ENCODE measurements around the gene ME1. TPM values are rescaled to one million over a fixed set of nuclear protein-coding genes. Genes with fewer than 3 reads are reported as not detected.

Gene ME1
- total and polyA plus RNA-seq, 2 of the 13 experiments (the other 11 are each of a cell fraction or from before 2014, with no cell fraction given), result not detected

DNA sequence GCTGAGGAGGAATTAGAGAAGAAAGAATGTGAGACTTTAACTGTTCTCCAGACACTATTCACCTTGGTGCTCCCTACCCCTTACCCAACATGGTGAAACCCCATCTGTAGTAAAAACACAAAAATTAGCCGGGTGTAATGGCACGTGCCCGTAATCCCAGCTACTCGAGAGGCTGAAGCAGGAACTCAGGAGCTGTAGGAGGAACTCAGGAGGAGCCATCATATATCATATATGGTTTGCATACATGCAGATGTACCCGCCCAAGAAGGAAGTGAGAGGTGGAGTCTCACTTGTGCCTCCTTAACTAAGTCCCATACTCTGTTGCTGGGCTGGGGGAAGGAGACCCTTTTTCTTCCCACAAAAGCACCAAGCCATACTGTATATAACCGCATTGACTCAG, 35.5 kb upstream of the ME1 start:
- no peak for FAIRE-seq
- ChIA-PET CTCF (ENCODE audit: low intra/inter-chr PET ratio, low total read pairs) (no interaction called here), POLR2A (no interaction called here)
- Histone ChIP-seq H3K27ac (ENCODE audit: extremely low read length, insufficient read depth, low read length) (no peak overlapping the region), H3K27me3 (ENCODE audit: control insufficient read depth in 1 of 2, insufficient read depth in 2 of 2, low read length in 2 of 2) (no peaks in the 10 kb centered on the region), H3K79me2 (ENCODE audit: insufficient read depth, low read length) (no peaks in the 10 kb centered on the region), H3K4me1 (ENCODE audit: insufficient read depth, low read length) (no peaks in the 10 kb centered on the region), H3K4me3 (replicated peaks in 1 of 3; ENCODE audit: insufficient read depth in 1 of 3, low read depth in 2 of 3, low read length in 3 of 3) (no peak overlapping the region), H3K9ac (ENCODE audit: insufficient read depth, low read depth, low read length) (no peak overlapping the region), H3K4me2 (ENCODE audit: low read depth, low read length) (no peak overlapping the region), H4K20me1 (ENCODE audit: insufficient read depth, low read length) (no peaks in the 10 kb centered on the region), H3K9me3 (ENCODE audit: low read length) (no peaks in the 10 kb centered on the region), H2AFZ (ENCODE audit: low read length) (no peak overlapping the region), H3K36me3 (replicated peaks in 1 of 2; ENCODE audit: control insufficient read depth in 1 of 2, insufficient read depth in 2 of 2, low read length in 2 of 2) (no peaks in the 10 kb centered on the region)
- in situ Hi-C loops (cut with HindIII; ENCODE audit: extremely low pct_ligation_motif_present, low pct_unique_long_range_greater_than_20kb) (no loop called here), intact Hi-C loops (cut with micrococcal nuclease; ENCODE audit: unreplicated experiment) (no loop called here)
- no peak for DNase-seq (ENCODE audit: low spot score)
- WGBS (ENCODE audit: low lambda C conversion rate), result 14% methylated on average over 6 of the region's 6 CpGs
- no peak for ATAC-seq
- no TSS peak for BruUV-seq (replicated peaks)
- TF ChIP-seq, protein P1, sequence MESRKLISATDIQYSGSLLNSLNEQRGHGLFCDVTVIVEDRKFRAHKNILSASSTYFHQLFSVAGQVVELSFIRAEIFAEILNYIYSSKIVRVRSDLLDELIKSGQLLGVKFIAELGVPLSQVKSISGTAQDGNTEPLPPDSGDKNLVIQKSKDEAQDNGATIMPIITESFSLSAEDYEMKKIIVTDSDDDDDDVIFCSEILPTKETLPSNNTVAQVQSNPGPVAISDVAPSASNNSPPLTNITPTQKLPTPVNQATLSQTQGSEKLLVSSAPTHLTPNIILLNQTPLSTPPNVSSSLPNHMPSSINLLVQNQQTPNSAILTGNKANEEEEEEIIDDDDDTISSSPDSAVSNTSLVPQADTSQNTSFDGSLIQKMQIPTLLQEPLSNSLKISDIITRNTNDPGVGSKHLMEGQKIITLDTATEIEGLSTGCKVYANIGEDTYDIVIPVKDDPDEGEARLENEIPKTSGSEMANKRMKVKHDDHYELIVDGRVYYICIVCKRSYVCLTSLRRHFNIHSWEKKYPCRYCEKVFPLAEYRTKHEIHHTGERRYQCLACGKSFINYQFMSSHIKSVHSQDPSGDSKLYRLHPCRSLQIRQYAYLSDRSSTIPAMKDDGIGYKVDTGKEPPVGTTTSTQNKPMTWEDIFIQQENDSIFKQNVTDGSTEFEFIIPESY (CRISPR knock-in tag; IDR thresholded peaks at IDR 0.05), result no peak
- TF ChIP-seq HNRNPK (IDR thresholded peaks at IDR 0.05; ENCODE audit: low read depth, low read length, poor library complexity, severe bottlenecking) (no peak), BHLHE40 (IDR thresholded peaks at IDR 0.05; ENCODE audit: low read length) (no peak), NFE2 (CRISPR knock-in tag; IDR thresholded peaks at IDR 0.05) (no peak), PAF1 (CRISPR knock-in tag; IDR thresholded peaks at IDR 0.05) (no peak), YY1 (IDR thresholded peaks at IDR 0.05; ENCODE audit: insufficient read depth, insufficient replicate concordance, low read depth, low read length) (no peak), YEATS2 (CRISPR knock-in tag; IDR thresholded peaks at IDR 0.05; ENCODE audit: borderline replicate concordance) (no peak), ZNF614 (CRISPR knock-in tag; IDR thresholded peaks at IDR 0.05; ENCODE audit: borderline replicate concordance) (no peak), FOXC1 (CRISPR knock-in tag; IDR thresholded peaks at IDR 0.05; ENCODE audit: borderline replicate concordance) (no peak), MLLT10 (CRISPR knock-in tag; IDR thresholded peaks at IDR 0.05) (no peak), ZNF350 (CRISPR knock-in tag; IDR thresholded peaks at IDR 0.05; ENCODE audit: borderline replicate concordance, low read depth) (no peak), ARNT (IDR thresholded peaks at IDR 0.05) (no peak), ZNF207 (IDR thresholded peaks at IDR 0.05; ENCODE audit: borderline replicate concordance) (no peak), ZNF83 (CRISPR knock-in tag; IDR thresholded peaks at IDR 0.05; ENCODE audit: borderline replicate concordance) (no peak), ZFAT (CRISPR knock-in tag; conservative IDR thresholded peaks at IDR 0.05) (no peak), GTF2F1 (IDR thresholded peaks at IDR 0.05; ENCODE audit: low read length) (no peak), ZNF234 (CRISPR knock-in tag; conservative IDR thresholded peaks at IDR 0.05) (no peak)
- TF ChIP-seq, protein P2, sequence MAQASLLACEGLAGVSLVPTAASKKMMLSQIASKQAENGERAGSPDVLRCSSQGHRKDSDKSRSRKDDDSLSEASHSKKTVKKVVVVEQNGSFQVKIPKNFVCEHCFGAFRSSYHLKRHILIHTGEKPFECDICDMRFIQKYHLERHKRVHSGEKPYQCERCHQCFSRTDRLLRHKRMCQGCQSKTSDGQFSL (CRISPR knock-in tag; IDR thresholded peaks at IDR 0.05), result no peak
- TF ChIP-seq, protein P3, sequence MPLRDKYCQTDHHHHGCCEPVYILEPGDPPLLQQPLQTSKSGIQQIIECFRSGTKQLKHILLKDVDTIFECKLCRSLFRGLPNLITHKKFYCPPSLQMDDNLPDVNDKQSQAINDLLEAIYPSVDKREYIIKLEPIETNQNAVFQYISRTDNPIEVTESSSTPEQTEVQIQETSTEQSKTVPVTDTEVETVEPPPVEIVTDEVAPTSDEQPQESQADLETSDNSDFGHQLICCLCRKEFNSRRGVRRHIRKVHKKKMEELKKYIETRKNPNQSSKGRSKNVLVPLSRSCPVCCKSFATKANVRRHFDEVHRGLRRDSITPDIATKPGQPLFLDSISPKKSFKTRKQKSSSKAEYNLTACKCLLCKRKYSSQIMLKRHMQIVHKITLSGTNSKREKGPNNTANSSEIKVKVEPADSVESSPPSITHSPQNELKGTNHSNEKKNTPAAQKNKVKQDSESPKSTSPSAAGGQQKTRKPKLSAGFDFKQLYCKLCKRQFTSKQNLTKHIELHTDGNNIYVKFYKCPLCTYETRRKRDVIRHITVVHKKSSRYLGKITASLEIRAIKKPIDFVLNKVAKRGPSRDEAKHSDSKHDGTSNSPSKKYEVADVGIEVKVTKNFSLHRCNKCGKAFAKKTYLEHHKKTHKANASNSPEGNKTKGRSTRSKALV (CRISPR knock-in tag; IDR thresholded peaks at IDR 0.05), result no peak
